Tibial nerve (tissue), 4 donors: ENCODE data around the gene IBA57. TPM values are rescaled to one million over a fixed set of nuclear protein-coding genes. Genes with fewer than 3 reads are reported as not detected.
A peak's percentile ranks its signal among the peaks of the same experiment; 100 is the strongest.
"Not testable (repeated sequence)": the region's sequence is repeated elsewhere in the genome, so short reads cannot be mapped to it uniquely, and the experiment has no call there.

Source experiments
- DNase-seq, 2 donors: peaks; one replicate each; pipeline ENCODE4 v3.0.0-alpha.2; 2019; ENCODE audit warnings: low spot score in 2 of 2
- H3K27ac ChIP-seq, 4 donors: fragments of 200-600 bp; sonication (generic) in 3 of 4; one replicate each; pipeline ENCODE4 v1.5.1; 2017 to 2019; ENCODE audit warnings: mild to moderate bottlenecking in 1 of 4
- H3K27me3 ChIP-seq, 2 donors: fragments of 200-600 bp; sonication (generic) in 1 of 2; one replicate each; pipeline versions ENCODE4 v1.5.1 to v1.6.0; 2017 to 2019
- H3K36me3 ChIP-seq, 3 donors: fragments of 200-600 bp; sonication (generic); one replicate each; pipeline ENCODE4 v1.5.1; 2018 to 2019
- H3K4me1 ChIP-seq, 4 donors: fragments of 200-600 bp; sonication (generic) in 3 of 4; one replicate each; pipeline ENCODE4 v1.5.1; 2017 to 2019
- H3K4me3 ChIP-seq, 4 donors: fragments of 200-600 bp; sonication (generic) in 3 of 4; one replicate each; pipeline ENCODE4 v1.5.1; 2017 to 2019; ENCODE audit warnings: mild to moderate bottlenecking in 1 of 4, moderate library complexity in 1 of 4
- H3K9me3 ChIP-seq, 4 donors: fragments of 200-600 bp; sonication (generic) in 3 of 4; one replicate each; pipeline ENCODE4 v1.5.1; 2017 to 2019
- CTCF ChIP-seq, 5 experiments: fragments of 200-600 bp in 3 of 5; fragments of 450-650 bp in 2 of 5; sonication (generic) in 3 of 5; IDR thresholded peaks; one replicate each; pipeline ENCODE4 v1.5.1; 2016 to 2019; ENCODE audit warnings: antibody characterized with exemption in 5 of 5, mild to moderate bottlenecking in 3 of 5, moderate library complexity in 2 of 5
- EP300 ChIP-seq, 2 donors: sonication (generic); formaldehyde crosslinking; IDR thresholded peaks; one replicate each; pipeline ENCODE4 v1.6.1; 2017; ENCODE audit warnings: antibody characterized with exemption in 2 of 2, mild to moderate bottlenecking in 1 of 2
- POLR2A ChIP-seq, 2 donors: fragments of 450-650 bp; IDR thresholded peaks; one replicate each; pipeline ENCODE4 v1.6.1; 2017; ENCODE audit warnings: antibody characterized with exemption in 2 of 2, mild to moderate bottlenecking in 2 of 2, moderate library complexity in 2 of 2
- WGBS, 2 donors: methylation state at CpG; one replicate each; pipeline ENCODE4 v1.1.5; 2018; 5-methylcytosine and 5-hydroxymethylcytosine counted together
- small RNA-seq: library from RNA; depleted of rRNA; stranded (forward); fragments of <200 nt; gene quantifications from one replicate; pipeline ENCODE3, GENCODE V24; 2016
- total RNA-seq, 4 donors: library from RNA; depleted of rRNA; stranded (reverse); fragments of >200 nt; gene quantifications; one replicate each; pipeline ENCODE4 v1.1.0, GENCODE V29; 2016

Gene IBA57
- total RNA-seq, 4 donors from 2014 or later, result 5.5 to 17.8 (median 9.2) TPM

- TF ChIP-seq EP300 (IDR thresholded peaks at IDR 0.05) (no peak), CTCF (IDR thresholded peaks at IDR 0.05) (no peak)
- Histone ChIP-seq H3K4me1 (no peaks in the 10 kb centered on the region), H3K27ac (no peak overlapping the region), H3K36me3 (peaks cover 0 to 21% (median 0%) of the 10 kb centered on the region in 3 donors), H3K4me3 (no peak overlapping the region), H3K9me3 (peaks cover 0 to 21% (median 0%) of the 10 kb centered on the region in 4 donors), H3K27me3 (no peaks in the 10 kb centered on the region)
- DNase-seq, result no peak
- 92 to 96% methylated on average over 7 of the region's 7 CpGs for WGBS, 2 donors
Measured at GRCh38 chr1:228226141-228226874, 60.7 kb downstream of the IBA57 start.

GRCh38 chr1:228226956-228227791 is 61.6 kb downstream of the IBA57 start:
- H3K36me3 ChIP-seq, result peaks cover 0 to 27% (median 0%) of the 10 kb centered on the region in 3 donors
- H3K27ac ChIP-seq, result no peak overlapping the region
- no peak overlapping the region for H3K4me3 ChIP-seq
- H3K9me3 ChIP-seq, result peaks cover 0 to 21% (median 0%) of the 10 kb centered on the region in 4 donors
- no peaks in the 10 kb centered on the region for H3K27me3 ChIP-seq
- DNase-seq, result no peak
- no peaks in the 10 kb centered on the region for H3K4me1 ChIP-seq
- 37 to 48% methylated on average over 9 to 10 of the region's 10 CpGs for WGBS, 2 donors
- TF ChIP-seq POLR2A (IDR thresholded peaks at IDR 0.05), result no peak
- no peak for TF ChIP-seq EP300 (IDR thresholded peaks at IDR 0.05)
- peak in 1 of 5 experiments; percentile 8 for TF ChIP-seq CTCF (IDR thresholded peaks at IDR 0.05)

- 94 to 96% methylated on average over 5 of the region's 5 CpGs for WGBS, 2 donors
- not testable (repeated sequence) for H3K27me3 ChIP-seq
- peak overlapping the region in 1 of 4 donors; percentile 4 for H3K27ac ChIP-seq
Measured at GRCh38 chr1:228228147-228228546, 62.5 kb downstream of the IBA57 start.

GRCh38 chr1:228228601-228229074 is 63.0 kb downstream of the IBA57 start:
- no peak for DNase-seq
- Histone ChIP-seq H3K27ac (peak overlapping the region in 1 of 4 donors; percentile 15), H3K36me3 (peaks cover 0 to 34% (median 0%) of the 10 kb centered on the region in 3 donors), H3K9me3 (peaks cover 0 to 23% (median 0%) of the 10 kb centered on the region in 4 donors), H3K4me3 (no peak overlapping the region), H3K4me1 (no peaks in the 10 kb centered on the region), H3K27me3 (no peaks in the 10 kb centered on the region)
- TF ChIP-seq CTCF (IDR thresholded peaks at IDR 0.05) (no peak), POLR2A (IDR thresholded peaks at IDR 0.05) (no peak), EP300 (IDR thresholded peaks at IDR 0.05) (no peak)
- WGBS, 2 donors, result 57 to 58% methylated on average over 5 of the region's 5 CpGs

More at GRCh38 chr1:228228147-228228546, 62.5 kb downstream of the IBA57 start:
- H3K4me1 ChIP-seq, H3K4me3 ChIP-seq, DNase-seq: not testable (repeated sequence)
- Histone ChIP-seq H3K36me3 (peaks cover 0 to 34% (median 0%) of the 10 kb centered on the region in 3 donors), H3K9me3 (peaks cover 0 to 23% (median 0%) of the 10 kb centered on the region in 4 donors)

DNA sequence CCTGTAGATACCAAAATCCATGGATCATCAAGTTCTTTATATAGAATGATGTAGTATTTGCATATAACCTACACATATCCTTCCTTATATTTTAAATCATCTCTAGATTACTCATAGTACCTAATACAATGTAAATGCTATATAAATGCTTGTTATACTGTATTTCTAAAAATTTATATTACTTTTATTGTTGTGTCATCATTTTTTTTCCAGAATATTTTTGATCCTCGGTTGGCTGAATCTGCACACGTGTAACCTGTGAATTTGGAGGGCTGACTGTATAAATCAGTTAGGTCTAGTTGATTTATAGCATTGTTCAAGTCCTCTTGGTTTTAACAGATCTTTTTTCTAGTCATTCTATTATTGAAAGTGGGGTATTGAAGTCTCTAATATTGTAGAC is 65.6 kb downstream of the IBA57 start:
- 91 to 97% methylated on average over 2 of the region's 2 CpGs for WGBS, 2 donors
- no peak overlapping the region for H3K4me3 ChIP-seq
- peaks cover 0 to 13% (median 0%) of the 10 kb centered on the region in 3 donors for H3K36me3 ChIP-seq
- H3K9me3 ChIP-seq, result peaks cover 0 to 2% (median 0%) of the 10 kb centered on the region in 4 donors
- no peaks in the 10 kb centered on the region for H3K27me3 ChIP-seq
- DNase-seq, result no peak
- no peaks in the 10 kb centered on the region for H3K4me1 ChIP-seq
- H3K27ac ChIP-seq, result no peak overlapping the region
- TF ChIP-seq POLR2A (IDR thresholded peaks at IDR 0.05) (no peak), CTCF (IDR thresholded peaks at IDR 0.05) (no peak), EP300 (IDR thresholded peaks at IDR 0.05) (no peak)

Small RNA genes lying within 50 kb of the gene (small RNA-seq; reads per million reads assigned to genes)
- not detected for gene AL359510.1

Other genes with a start within 250 kb of the IBA57 start
- gene WNT9A, start 217.9 kb upstream of the IBA57 start, total RNA-seq, result 10 to 100 TPM in 1 of 4 donors, 1 to 10 TPM in 3; 5.1 to 12.8 (median 8.5) TPM
- gene WNT3A, start 158.8 kb upstream of the IBA57 start, total RNA-seq, result not detected
- gene ARF1, start 83.1 kb upstream of the IBA57 start, total RNA-seq, result 100 to 1,000 TPM; 251 to 311 (median 258) TPM
- 10 to 100 TPM; 26.4 to 38.5 (median 27.1) TPM for gene C1orf35, start 62.5 kb upstream of the IBA57 start, total RNA-seq
- gene MRPL55, start 56.5 kb upstream of the IBA57 start, total RNA-seq, result 10 to 100 TPM; 68.7 to 83.7 (median 80.0) TPM
- gene GUK1, start 25.5 kb upstream of the IBA57 start, total RNA-seq, result 100 to 1,000 TPM; 501 to 540 (median 510) TPM
- 10 to 100 TPM in 2 of 4 donors, 1 to 10 TPM in 2; 6.9 to 15.1 (median 9.9) TPM for gene GJC2, start 15.9 kb upstream of the IBA57 start, total RNA-seq
- gene OBSCN, start 42.2 kb downstream of the IBA57 start, total RNA-seq, result 10 to 100 TPM in 3 of 4 donors, 1 to 10 TPM in 1; 8.5 to 22.6 (median 19.0) TPM
- 10 to 100 TPM; 19.9 to 32.8 (median 23.9) TPM for gene TRIM11, start 241.0 kb downstream of the IBA57 start, total RNA-seq